Tibial nerve (tissue), 4 donors: Measurements from ENCODE around the gene SNX20. TPM values are rescaled to one million over a fixed set of nuclear protein-coding genes. Genes with fewer than 3 reads are reported as not detected.

Experiments used
- DNase-seq, 2 donors: peaks; one replicate each; pipeline ENCODE4 v3.0.0-alpha.2; 2019; ENCODE audit warnings: low spot score in 2 of 2
- H3K27ac ChIP-seq, 4 donors: fragments of 200-600 bp; sonication (generic) in 3 of 4; one replicate each; pipeline ENCODE4 v1.5.1; 2017 to 2019; ENCODE audit warnings: mild to moderate bottlenecking in 1 of 4
- H3K27me3 ChIP-seq, 2 donors: fragments of 200-600 bp; sonication (generic) in 1 of 2; one replicate each; pipeline versions ENCODE4 v1.5.1 to v1.6.0; 2017 to 2019
- H3K36me3 ChIP-seq, 3 donors: fragments of 200-600 bp; sonication (generic); one replicate each; pipeline ENCODE4 v1.5.1; 2018 to 2019
- H3K4me1 ChIP-seq, 4 donors: fragments of 200-600 bp; sonication (generic) in 3 of 4; one replicate each; pipeline ENCODE4 v1.5.1; 2017 to 2019
- H3K4me3 ChIP-seq, 4 donors: fragments of 200-600 bp; sonication (generic) in 3 of 4; one replicate each; pipeline ENCODE4 v1.5.1; 2017 to 2019; ENCODE audit warnings: mild to moderate bottlenecking in 1 of 4, moderate library complexity in 1 of 4
- H3K9me3 ChIP-seq, 4 donors: fragments of 200-600 bp; sonication (generic) in 3 of 4; one replicate each; pipeline ENCODE4 v1.5.1; 2017 to 2019
- EP300 ChIP-seq, 2 donors: sonication (generic); formaldehyde crosslinking; IDR thresholded peaks; one replicate each; pipeline ENCODE4 v1.6.1; 2017; ENCODE audit warnings: antibody characterized with exemption in 2 of 2, mild to moderate bottlenecking in 1 of 2
- POLR2A ChIP-seq, 2 donors: fragments of 450-650 bp; IDR thresholded peaks; one replicate each; pipeline ENCODE4 v1.6.1; 2017; ENCODE audit warnings: antibody characterized with exemption in 2 of 2, mild to moderate bottlenecking in 2 of 2, moderate library complexity in 2 of 2
- WGBS, 2 donors: methylation state at CpG; one replicate each; pipeline ENCODE4 v1.1.5; 2018; 5-methylcytosine and 5-hydroxymethylcytosine counted together
- total RNA-seq, 4 donors: library from RNA; depleted of rRNA; stranded (reverse); fragments of >200 nt; gene quantifications; one replicate each; pipeline ENCODE4 v1.1.0, GENCODE V29; 2016
- TF ChIP-seq, protein P1 (sequence below), 5 experiments: fragments of 200-600 bp in 3 of 5; fragments of 450-650 bp in 2 of 5; sonication (generic) in 3 of 5; IDR thresholded peaks; one replicate each; pipeline ENCODE4 v1.5.1; 2016 to 2019; ENCODE audit warnings: antibody characterized with exemption in 5 of 5, mild to moderate bottlenecking in 3 of 5, moderate library complexity in 2 of 5

SNX20 gene
- total RNA-seq, 4 donors from 2014 or later, result 1.7 to 5.1 (median 2.3) TPM

DNA sequence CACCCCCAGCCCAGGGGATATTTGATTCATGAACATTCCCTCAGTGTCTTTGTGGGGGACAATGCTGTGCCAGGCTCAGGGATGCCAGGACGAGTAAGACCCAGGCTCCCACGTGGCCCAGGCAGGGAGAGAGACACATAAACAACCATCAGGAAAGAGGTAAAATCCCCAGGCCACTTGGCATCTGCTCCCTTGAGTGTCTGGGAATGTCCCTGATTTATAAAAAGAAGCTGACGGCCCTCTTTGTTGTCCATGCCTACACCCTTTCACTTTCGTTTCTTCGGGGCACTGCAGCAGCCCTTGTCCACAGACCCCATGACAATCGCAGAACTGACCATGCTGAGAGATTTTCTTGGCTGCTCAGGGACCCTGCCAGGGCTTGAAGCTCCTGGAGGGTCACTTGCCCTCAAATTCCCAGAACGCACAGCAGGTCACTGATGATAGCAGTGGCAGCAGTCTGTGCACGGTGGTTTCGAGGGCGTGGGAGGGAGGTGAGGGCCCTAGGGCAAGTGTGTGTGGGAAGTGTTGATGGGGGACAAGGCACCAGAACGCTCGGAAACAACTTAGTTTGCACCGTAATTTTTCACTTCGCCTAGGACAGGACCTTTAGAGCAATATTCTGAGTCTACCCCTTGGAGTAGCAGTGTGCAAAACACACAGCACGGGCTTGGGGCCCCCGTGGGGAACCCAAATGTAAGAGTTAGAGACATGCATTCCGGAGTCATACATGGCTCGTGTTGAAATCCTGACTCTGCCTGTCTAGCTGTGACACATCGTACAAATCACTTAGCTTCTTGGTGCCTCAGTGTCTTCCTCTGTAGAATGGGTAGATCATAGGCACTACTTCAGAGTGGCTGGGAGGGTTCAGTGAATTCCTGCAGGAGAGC, 17.0 kb upstream of the SNX20 start:
- peaks cover 0 to 38% (median 20%) of the 10 kb centered on the region in 4 donors for H3K4me1 ChIP-seq
- no peaks in the 10 kb centered on the region for H3K36me3 ChIP-seq
- peaks cover 0 to 2% (median 0%) of the 10 kb centered on the region in 4 donors for H3K9me3 ChIP-seq
- TF ChIP-seq POLR2A (IDR thresholded peaks at IDR 0.05) (no peak), EP300 (IDR thresholded peaks at IDR 0.05) (peak in 1 of 2 donors; percentile 13)
- H3K4me3 ChIP-seq, result peak overlapping the region; percentile 24 to 52 (median 47)
- no peaks in the 10 kb centered on the region for H3K27me3 ChIP-seq
- peak overlapping the region; percentile 21 to 87 (median 62) for H3K27ac ChIP-seq
- DNase-seq, result no peak
- WGBS, 2 donors, result 43 to 44% methylated on average over 18 to 19 of the region's 19 CpGs

DNA sequence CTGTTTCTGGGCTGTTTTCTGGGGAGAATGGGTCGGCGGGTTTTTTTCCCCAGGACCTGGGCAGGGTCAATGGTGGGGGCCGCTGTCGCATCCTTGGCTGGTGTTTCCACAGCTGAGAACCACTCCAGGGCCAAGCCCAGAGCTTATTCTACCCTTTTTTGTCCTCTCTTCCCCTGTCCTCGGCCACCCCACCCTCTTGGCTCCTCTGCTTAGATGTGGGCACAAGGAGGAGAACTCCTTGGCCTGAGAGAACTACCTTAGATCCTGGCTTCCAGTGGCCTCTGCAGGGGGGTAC, 16.3 kb upstream of the SNX20 start:
- Histone ChIP-seq H3K27ac (peak overlapping the region; percentile 21 to 87 (median 62)), H3K4me3 (no peak overlapping the region), H3K4me1 (peaks cover 0 to 38% (median 20%) of the 10 kb centered on the region in 4 donors), H3K36me3 (no peaks in the 10 kb centered on the region), H3K9me3 (no peaks in the 10 kb centered on the region), H3K27me3 (no peaks in the 10 kb centered on the region)
- TF ChIP-seq, protein P1, sequence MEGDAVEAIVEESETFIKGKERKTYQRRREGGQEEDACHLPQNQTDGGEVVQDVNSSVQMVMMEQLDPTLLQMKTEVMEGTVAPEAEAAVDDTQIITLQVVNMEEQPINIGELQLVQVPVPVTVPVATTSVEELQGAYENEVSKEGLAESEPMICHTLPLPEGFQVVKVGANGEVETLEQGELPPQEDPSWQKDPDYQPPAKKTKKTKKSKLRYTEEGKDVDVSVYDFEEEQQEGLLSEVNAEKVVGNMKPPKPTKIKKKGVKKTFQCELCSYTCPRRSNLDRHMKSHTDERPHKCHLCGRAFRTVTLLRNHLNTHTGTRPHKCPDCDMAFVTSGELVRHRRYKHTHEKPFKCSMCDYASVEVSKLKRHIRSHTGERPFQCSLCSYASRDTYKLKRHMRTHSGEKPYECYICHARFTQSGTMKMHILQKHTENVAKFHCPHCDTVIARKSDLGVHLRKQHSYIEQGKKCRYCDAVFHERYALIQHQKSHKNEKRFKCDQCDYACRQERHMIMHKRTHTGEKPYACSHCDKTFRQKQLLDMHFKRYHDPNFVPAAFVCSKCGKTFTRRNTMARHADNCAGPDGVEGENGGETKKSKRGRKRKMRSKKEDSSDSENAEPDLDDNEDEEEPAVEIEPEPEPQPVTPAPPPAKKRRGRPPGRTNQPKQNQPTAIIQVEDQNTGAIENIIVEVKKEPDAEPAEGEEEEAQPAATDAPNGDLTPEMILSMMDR (IDR thresholded peaks at IDR 0.05), result no peak
- TF ChIP-seq EP300 (IDR thresholded peaks at IDR 0.05) (no peak), POLR2A (IDR thresholded peaks at IDR 0.05) (no peak)
- DNase-seq, result no peak
- WGBS, 2 donors, result 95 to 96% methylated on average over 5 of the region's 5 CpGs

DNA sequence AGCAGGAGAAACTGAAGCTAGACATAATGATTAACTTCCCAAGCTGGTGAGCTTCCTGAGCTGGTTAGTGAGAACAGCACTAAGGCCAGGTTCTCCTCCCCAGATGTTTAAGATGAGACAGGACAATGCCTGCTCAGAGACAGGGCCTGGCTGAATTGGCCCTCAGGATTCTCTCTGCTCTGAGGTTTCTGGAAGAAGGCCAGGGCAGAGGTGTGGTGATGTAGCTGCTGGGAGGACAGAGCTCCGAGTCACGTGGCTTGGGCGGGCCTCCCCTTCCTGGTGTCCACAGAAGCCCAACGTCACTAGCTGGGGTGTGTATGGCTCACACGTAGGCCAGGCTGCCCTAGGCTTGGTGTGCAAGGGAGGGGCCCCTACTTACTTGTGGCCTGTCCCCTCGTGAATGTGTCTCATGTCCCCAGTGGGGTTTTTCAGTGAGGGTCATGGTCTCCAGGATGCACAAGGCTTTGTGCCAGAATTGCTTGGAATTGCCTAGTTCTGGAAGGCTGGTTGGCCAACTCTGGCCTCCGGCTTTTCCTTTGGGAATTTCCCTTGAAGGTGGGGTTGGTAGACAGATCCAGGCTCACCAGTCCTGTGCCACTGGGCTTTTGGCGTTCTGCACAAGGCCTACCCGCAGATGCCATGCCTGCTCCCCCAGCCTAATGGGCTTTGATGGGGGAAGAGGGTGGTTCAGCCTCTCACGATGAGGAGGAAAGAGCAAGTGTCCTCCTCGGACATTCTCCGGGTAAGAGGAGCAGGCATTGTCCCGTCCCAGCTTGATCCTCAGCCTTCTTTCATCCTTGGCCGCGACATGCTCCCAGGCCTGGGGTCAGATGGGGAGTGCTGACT, 15.7 kb upstream of the SNX20 start:
- 69 to 83% methylated on average over 11 to 12 of the region's 15 CpGs for WGBS, 2 donors
- TF ChIP-seq EP300 (IDR thresholded peaks at IDR 0.05) (peak in 1 of 2 donors; percentile 55), POLR2A (IDR thresholded peaks at IDR 0.05) (peak in 1 of 2 donors; percentile 30)
- TF ChIP-seq, protein P1 (IDR thresholded peaks at IDR 0.05), result no peak
- no peaks in the 10 kb centered on the region for H3K27me3 ChIP-seq
- H3K9me3 ChIP-seq, result no peaks in the 10 kb centered on the region
- DNase-seq, result peak; percentile 73 to 81
- peaks cover 0 to 38% (median 20%) of the 10 kb centered on the region in 4 donors for H3K4me1 ChIP-seq
- H3K36me3 ChIP-seq, result no peaks in the 10 kb centered on the region
- H3K4me3 ChIP-seq, result no peak overlapping the region
- peak overlapping the region; percentile 21 to 87 (median 62) for H3K27ac ChIP-seq

DNA sequence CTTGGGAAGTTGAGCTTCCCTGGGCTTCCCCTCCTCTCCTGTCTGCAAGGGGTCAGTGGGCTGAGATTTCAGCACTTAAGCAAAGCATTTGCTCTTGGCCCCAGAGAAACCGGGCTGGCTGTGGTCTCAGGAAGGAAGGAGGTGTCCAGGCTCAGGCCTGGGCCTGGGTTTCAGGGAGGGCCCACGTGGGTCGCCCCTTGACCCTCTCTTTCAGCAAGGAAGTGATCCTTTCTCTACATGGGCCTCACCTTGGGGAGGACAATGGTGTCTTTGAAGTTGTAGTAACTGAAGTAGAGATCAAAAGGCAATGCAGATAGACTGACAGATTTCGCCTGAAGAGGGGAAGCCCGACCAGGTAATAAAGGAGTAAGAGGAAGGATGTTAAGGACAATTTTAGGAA, 15.0 kb upstream of the SNX20 start:
- Histone ChIP-seq H3K9me3 (no peaks in the 10 kb centered on the region), H3K27me3 (no peaks in the 10 kb centered on the region), H3K27ac (peak overlapping the region in 3 of 4 donors; percentile 55 to 87 (median 69)), H3K36me3 (no peaks in the 10 kb centered on the region), H3K4me3 (no peak overlapping the region), H3K4me1 (peaks cover 0 to 38% (median 20%) of the 10 kb centered on the region in 4 donors)
- no peak for DNase-seq
- no peak for TF ChIP-seq POLR2A (IDR thresholded peaks at IDR 0.05)
- TF ChIP-seq, protein P1 (IDR thresholded peaks at IDR 0.05), result no peak
- TF ChIP-seq EP300 (IDR thresholded peaks at IDR 0.05), result no peak
- 48 to 60% methylated on average over 5 of the region's 5 CpGs for WGBS, 2 donors

DNA sequence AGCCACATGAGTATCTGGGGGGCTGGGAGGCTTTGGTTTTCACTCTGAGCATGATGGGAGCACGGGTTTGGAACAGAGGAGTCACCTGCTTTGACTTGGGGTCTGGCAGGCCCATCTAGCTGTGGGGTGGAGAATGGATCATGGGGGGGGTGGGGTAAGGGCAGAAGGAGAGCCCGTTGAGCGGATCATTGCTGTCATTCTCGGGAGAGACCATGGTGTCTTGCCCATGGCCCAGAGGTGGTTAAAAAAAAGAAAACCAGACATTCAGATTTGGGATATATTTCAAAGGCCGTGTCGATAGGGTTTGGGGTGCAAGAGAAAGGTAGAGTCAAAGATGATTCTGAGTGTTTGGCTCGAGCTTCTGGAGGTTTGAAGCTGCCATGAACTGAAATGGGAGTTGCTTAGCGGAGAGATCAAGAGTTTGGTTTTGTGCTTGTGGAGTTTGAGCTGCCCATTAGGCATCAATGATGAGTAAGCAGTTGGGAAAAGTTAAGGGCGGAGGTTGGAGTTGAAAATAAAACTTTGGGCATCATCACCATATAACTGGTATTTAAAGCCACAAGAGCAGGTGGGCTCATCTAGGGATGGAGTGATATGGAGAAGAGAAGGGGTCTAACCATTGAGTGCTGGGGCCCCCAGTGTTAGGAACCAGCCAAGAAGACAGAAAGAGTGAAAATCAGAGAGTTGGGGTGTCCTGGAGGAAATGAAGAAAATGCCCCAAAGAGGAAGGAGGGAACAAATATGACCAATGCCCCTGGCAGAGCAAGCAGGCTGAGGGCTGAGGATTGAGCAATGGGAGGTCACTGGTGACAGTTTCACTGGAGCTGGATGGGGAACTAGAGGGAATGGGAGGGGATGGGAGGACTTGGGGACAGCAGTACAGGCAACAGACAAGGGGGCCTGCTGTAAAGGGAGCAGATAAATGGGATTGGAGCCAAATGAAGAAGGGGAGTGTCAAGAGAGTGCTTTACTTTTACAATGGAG, 14.2 kb upstream of the SNX20 start:
- Histone ChIP-seq H3K27ac (peak overlapping the region in 3 of 4 donors; percentile 55 to 87 (median 69)), H3K36me3 (no peaks in the 10 kb centered on the region), H3K27me3 (no peaks in the 10 kb centered on the region), H3K9me3 (no peaks in the 10 kb centered on the region), H3K4me3 (no peak overlapping the region), H3K4me1 (peaks cover 0 to 38% (median 20%) of the 10 kb centered on the region in 4 donors)
- DNase-seq, result no peak
- WGBS, 2 donors, result 94% methylated on average over 9 of the region's 9 CpGs
- TF ChIP-seq, protein P1 (IDR thresholded peaks at IDR 0.05), result no peak
- TF ChIP-seq EP300 (IDR thresholded peaks at IDR 0.05) (peak in 1 of 2 donors; percentile 73), POLR2A (IDR thresholded peaks at IDR 0.05) (no peak)
